HG03469 (cell line): ENCODE measurements around the gene CEP192.
"Not testable (repeated sequence)": the region's sequence is repeated elsewhere in the genome, so short reads cannot be mapped to it uniquely, and the experiment has no call there.

Experiments used
- ATAC-seq: cut with Tn5 transposase; IDR thresholded peaks from one replicate; pipeline ENCODE4 v1.9.1; 2021; ENCODE audit warnings: mild to moderate bottlenecking, moderate library complexity, moderate number of reproducible peaks; ENCODE audit not compliant: unreplicated experiment

The CEP192 gene

GRCh38 chr18:13096232-13096631, 105.1 kb downstream of the CEP192 start:
- ATAC-seq, result no peak

- no peak for ATAC-seq
Observed at GRCh38 chr18:13096719-13097118, 105.6 kb downstream of the CEP192 start.

GRCh38 chr18:13098104-13098503, 106.9 kb downstream of the CEP192 start:
- not testable (repeated sequence) for ATAC-seq

GRCh38 chr18:13099113-13099512, 108.0 kb downstream of the CEP192 start:
- no peak for ATAC-seq

GRCh38 chr18:13100942-13101658, 109.9 kb downstream of the CEP192 start:
- ATAC-seq, result no peak

GRCh38 chr18:13101659-13102197, 110.6 kb downstream of the CEP192 start:
- no peak for ATAC-seq

- ATAC-seq, result no peak
Observed at GRCh38 chr18:13103366-13103765, 112.2 kb downstream of the CEP192 start.

- no peak for ATAC-seq
Observed at GRCh38 chr18:13105059-13105458, 113.9 kb downstream of the CEP192 start.

- no peak for ATAC-seq
Observed at GRCh38 chr18:13107074-13107473, 115.9 kb downstream of the CEP192 start.

GRCh38 chr18:13108330-13108729, 117.2 kb downstream of the CEP192 start:
- ATAC-seq, result no peak

GRCh38 chr18:13110559-13110958, 119.4 kb downstream of the CEP192 start:
- ATAC-seq, result no peak

GRCh38 chr18:13112982-13113381, 121.8 kb downstream of the CEP192 start:
- no peak for ATAC-seq

GRCh38 chr18:13120255-13120654, 129.1 kb downstream of the CEP192 start:
- no peak for ATAC-seq

GRCh38 chr18:13120983-13121441, 129.8 kb downstream of the CEP192 start:
- ATAC-seq, result no peak

- no peak for ATAC-seq
Observed at GRCh38 chr18:13124411-13124810, 133.2 kb downstream of the CEP192 start.

- ATAC-seq, result no peak
Observed at GRCh38 chr18:13125191-13125590, 134.0 kb downstream of the CEP192 start.

GRCh38 chr18:13126966-13127598, 135.9 kb downstream of the CEP192 start:
- no peak for ATAC-seq

- no peak for ATAC-seq
Observed at GRCh38 chr18:13131283-13131682, 140.1 kb downstream of the CEP192 start.

GRCh38 chr18:13134551-13135401, 143.6 kb downstream of the CEP192 start:
- no peak for ATAC-seq

- no peak for ATAC-seq
Observed at GRCh38 chr18:13136056-13136903, 145.1 kb downstream of the CEP192 start.
